ENCODE measurements around the gene DHDH.
A peak's percentile ranks its signal among the peaks of the same experiment; 100 is the strongest.

Gene DHDH

GRCh38 chr19:48950830-48951519, 17.5 kb downstream of the DHDH start:
- Mint-ChIP-seq H3K4me3 (no peak overlapping the region), H3K4me1 (ENCODE audit: low read depth) (peaks cover 13% of the 10 kb centered on the region), H3K27me3 (no peaks in the 10 kb centered on the region), H3K9me3 (peaks cover 3% of the 10 kb centered on the region), H3K36me3 (ENCODE audit: low read depth) (peaks cover 9% of the 10 kb centered on the region), H3K27ac (no peak overlapping the region)
- DNase-seq: no peak

GRCh38 chr19:48953141-48953540, 19.6 kb downstream of the DHDH start:
- Mint-ChIP-seq H3K36me3 (ENCODE audit: low read depth) (peaks cover 27% of the 10 kb centered on the region), H3K4me1 (ENCODE audit: low read depth) (peaks cover 30% of the 10 kb centered on the region), H3K9me3 (no peaks in the 10 kb centered on the region), H3K27me3 (no peaks in the 10 kb centered on the region), H3K4me3 (no peak overlapping the region), H3K27ac (no peak overlapping the region)
- DNase-seq: no peak

GRCh38 chr19:48953990-48954594, 20.6 kb downstream of the DHDH start:
- peaks cover 33% of the 10 kb centered on the region for H3K4me1 Mint-ChIP-seq (ENCODE audit: low read depth)
- peak overlapping the region; percentile 88 for H3K4me3 Mint-ChIP-seq
- H3K27ac Mint-ChIP-seq: peak overlapping the region; percentile 93

GRCh38 chr19:48954595-48955307, 21.3 kb downstream of the DHDH start, which contains the start of gene BAX:
Gene BAX, plus strand, starts transcription at chr19:48954875. Its CDS starts 54 bp downstream, at chr19:48954929.
- Mint-ChIP-seq H3K36me3 (ENCODE audit: low read depth) (peaks cover 38% of the 10 kb centered on the region), H3K27ac (peak within 1 kb of the TSS; percentile 93), H3K4me1 (ENCODE audit: low read depth) (peaks cover 33% of the 10 kb centered on the region), H3K4me3 (peak within 1 kb of the TSS; percentile 88), H3K9me3 (no peaks in the 10 kb centered on the region), H3K27me3 (no peaks in the 10 kb centered on the region)
- peak; percentile 97 for DNase-seq

More at GRCh38 chr19:48953990-48954594, 20.6 kb downstream of the DHDH start:
- no peaks in the 10 kb centered on the region for H3K9me3 Mint-ChIP-seq
- no peaks in the 10 kb centered on the region for H3K27me3 Mint-ChIP-seq
- no peak for DNase-seq
- H3K36me3 Mint-ChIP-seq (ENCODE audit: low read depth): peaks cover 35% of the 10 kb centered on the region

GRCh38 chr19:48955308-48955958, 21.9 kb downstream of the DHDH start:
- H3K4me3 Mint-ChIP-seq: peak overlapping the region; percentile 88
- no peak for DNase-seq
- peak overlapping the region; percentile 93 for H3K27ac Mint-ChIP-seq
- peaks cover 33% of the 10 kb centered on the region for H3K4me1 Mint-ChIP-seq (ENCODE audit: low read depth)
- H3K36me3 Mint-ChIP-seq (ENCODE audit: low read depth): peaks cover 40% of the 10 kb centered on the region
- H3K27me3 Mint-ChIP-seq: no peaks in the 10 kb centered on the region
- no peaks in the 10 kb centered on the region for H3K9me3 Mint-ChIP-seq

- Mint-ChIP-seq H3K4me1 (ENCODE audit: low read depth) (peaks cover 52% of the 10 kb centered on the region), H3K27me3 (no peaks in the 10 kb centered on the region), H3K36me3 (ENCODE audit: low read depth) (peaks cover 55% of the 10 kb centered on the region), H3K27ac (no peak overlapping the region), H3K9me3 (no peaks in the 10 kb centered on the region), H3K4me3 (no peak overlapping the region)
- no peak for DNase-seq
These were observed 24.5 kb downstream of the DHDH start for GRCh38 chr19:48958006-48958405.

GRCh38 chr19:48959341-48960239, 26.1 kb downstream of the DHDH start:
- Mint-ChIP-seq H3K27me3 (no peaks in the 10 kb centered on the region), H3K27ac (no peak overlapping the region)

GRCh38 chr19:48961051-48961649, 27.7 kb downstream of the DHDH start:
- H3K4me1 Mint-ChIP-seq (ENCODE audit: low read depth): peaks cover 62% of the 10 kb centered on the region
- H3K36me3 Mint-ChIP-seq (ENCODE audit: low read depth): peaks cover 57% of the 10 kb centered on the region
- no peak overlapping the region for H3K4me3 Mint-ChIP-seq
- peak overlapping the region; percentile 54 for H3K27ac Mint-ChIP-seq
- DNase-seq: no peak
- no peaks in the 10 kb centered on the region for H3K27me3 Mint-ChIP-seq
- H3K9me3 Mint-ChIP-seq: no peaks in the 10 kb centered on the region

More at GRCh38 chr19:48959341-48960239, 26.1 kb downstream of the DHDH start:
- Mint-ChIP-seq H3K36me3 (ENCODE audit: low read depth) (peaks cover 55% of the 10 kb centered on the region), H3K4me1 (ENCODE audit: low read depth) (peaks cover 62% of the 10 kb centered on the region), H3K4me3 (no peak overlapping the region), H3K9me3 (no peaks in the 10 kb centered on the region)
- no peak for DNase-seq

GRCh38 chr19:48961673-48962028, 28.2 kb downstream of the DHDH start:
- H3K36me3 Mint-ChIP-seq (ENCODE audit: low read depth): peaks cover 59% of the 10 kb centered on the region
- no peaks in the 10 kb centered on the region for H3K27me3 Mint-ChIP-seq
- no peaks in the 10 kb centered on the region for H3K9me3 Mint-ChIP-seq
- peaks cover 65% of the 10 kb centered on the region for H3K4me1 Mint-ChIP-seq (ENCODE audit: low read depth)
- peak overlapping the region; percentile 97 for H3K27ac Mint-ChIP-seq
- DNase-seq: no peak
- peak overlapping the region; percentile 52 for H3K4me3 Mint-ChIP-seq

- H3K4me1 Mint-ChIP-seq (ENCODE audit: low read depth): peaks cover 67% of the 10 kb centered on the region
- peak overlapping the region; percentile 97 for H3K27ac Mint-ChIP-seq
- H3K36me3 Mint-ChIP-seq (ENCODE audit: low read depth): peaks cover 61% of the 10 kb centered on the region
- peak overlapping the region; percentile 52 for H3K4me3 Mint-ChIP-seq
- DNase-seq: peak; percentile 54
- no peaks in the 10 kb centered on the region for H3K27me3 Mint-ChIP-seq
- H3K9me3 Mint-ChIP-seq: no peaks in the 10 kb centered on the region
These were observed 28.7 kb downstream of the DHDH start for GRCh38 chr19:48962029-48962848.

GRCh38 chr19:48962849-48963165, 29.3 kb downstream of the DHDH start:
- Mint-ChIP-seq H3K36me3 (ENCODE audit: low read depth) (peaks cover 61% of the 10 kb centered on the region), H3K27ac (peak overlapping the region; percentile 97), H3K9me3 (no peaks in the 10 kb centered on the region), H3K4me3 (peak overlapping the region; percentile 52), H3K27me3 (no peaks in the 10 kb centered on the region), H3K4me1 (ENCODE audit: low read depth) (peaks cover 67% of the 10 kb centered on the region)
- DNase-seq: no peak

GRCh38 chr19:48963371-48964204, 30.1 kb downstream of the DHDH start:
- Mint-ChIP-seq H3K9me3 (no peaks in the 10 kb centered on the region), H3K27me3 (no peaks in the 10 kb centered on the region), H3K36me3 (ENCODE audit: low read depth) (peaks cover 61% of the 10 kb centered on the region), H3K4me3 (peak overlapping the region; percentile 92), H3K4me1 (ENCODE audit: low read depth) (peaks cover 65% of the 10 kb centered on the region), H3K27ac (peak overlapping the region; percentile 97)
- peak; percentile 83 for DNase-seq
